CMK (cell line): ENCODE measurements around the gene NDUFA7.
A peak's percentile ranks its signal among the peaks of the same experiment; 100 is the strongest.
"Not testable (repeated sequence)": the region's sequence is repeated elsewhere in the genome, so short reads cannot be mapped to it uniquely, and the experiment has no call there.

Experiments
- DNase-seq: peaks from one replicate; pipeline ENCODE4 v3.0.0-alpha.2; 2010; ENCODE audit warnings: low read depth

The NDUFA7 gene

GRCh38 chr19:8319807-8320520 lies 1.2 kb downstream of the NDUFA7 start:
- DNase-seq: no peak

GRCh38 chr19:8318835-8319234 lies 2.3 kb downstream of the NDUFA7 start:
- DNase-seq: not testable (repeated sequence)

- no peak for DNase-seq
Observed at GRCh38 chr19:8316351-8317125, 4.6 kb downstream of the NDUFA7 start.

GRCh38 chr19:8314981-8315640 lies 6.1 kb downstream of the NDUFA7 start:
- DNase-seq: not testable (repeated sequence)

GRCh38 chr19:8311461-8312260 lies 9.5 kb downstream of the NDUFA7 start:
- no peak for DNase-seq

GRCh38 chr19:8310342-8311055 lies 10.7 kb downstream of the NDUFA7 start:
- no peak for DNase-seq

GRCh38 chr19:8308891-8309291 lies 12.3 kb downstream of the NDUFA7 start:
- no peak for DNase-seq

GRCh38 chr19:8307965-8308866 lies 13.0 kb downstream of the NDUFA7 start, which contains the start of gene CD320:
TSS of gene CD320 (minus strand) at chr19:8308358. CDS start at chr19:8308290, 68 bp downstream.
- DNase-seq: peak; percentile 68

GRCh38 chr19:8307400-8307964 lies 13.7 kb downstream of the NDUFA7 start:
- no peak for DNase-seq

GRCh38 chr19:8306235-8307054 lies 14.7 kb downstream of the NDUFA7 start:
- no peak for DNase-seq

GRCh38 chr19:8305798-8306197 lies 15.4 kb downstream of the NDUFA7 start:
- no peak for DNase-seq

- DNase-seq: no peak
Observed at GRCh38 chr19:8304841-8305621, 16.1 kb downstream of the NDUFA7 start.

GRCh38 chr19:8302734-8303133 lies 18.4 kb downstream of the NDUFA7 start:
- DNase-seq: no peak

- no peak for DNase-seq
Observed at GRCh38 chr19:8302357-8302691, 18.9 kb downstream of the NDUFA7 start.

GRCh38 chr19:8291337-8291736 lies 29.8 kb downstream of the NDUFA7 start:
- not testable (repeated sequence) for DNase-seq

GRCh38 chr19:8276508-8276907 lies 44.7 kb downstream of the NDUFA7 start:
- not testable (repeated sequence) for DNase-seq

- DNase-seq: no peak
Observed at GRCh38 chr19:8269724-8270123, 51.5 kb downstream of the NDUFA7 start.

- DNase-seq: no peak
Observed at GRCh38 chr19:8265872-8266271, 55.3 kb downstream of the NDUFA7 start.
